SK-N-SH (cell line): ENCODE measurements around the gene MXRA8. TPM values are rescaled to one million over a fixed set of nuclear protein-coding genes. Genes with fewer than 3 reads are reported as not detected.

ENCODE experiments used
- CTCF ChIA-PET: fragments of 300-600, 350-600 bp; formaldehyde crosslinking; extraction: SDS; loops from one replicate; lab custom pipeline; 2021; lab: Yijun Ruan, JAX
- POLR2A ChIA-PET: fragments of 350-600 bp; sonication (Branson Sonifier 250); formaldehyde crosslinking; extraction: SDS; loops from one replicate; lab custom pipeline; 2020; ENCODE audit warnings: antibody characterized with exemption, inconsistent platforms; lab: Yijun Ruan, JAX
- DNase-seq: peaks from one replicate; pipeline ENCODE4 v3.0.0; 2012
- H2AFZ ChIP-seq: fragments of 200-600 bp; sonication (generic); 2 replicates; pipeline ENCODE4 v1.8.1; 2016; ENCODE audit warnings: antibody characterized with exemption, mild to moderate bottlenecking, low read depth
- H3F3A ChIP-seq: fragments of 200-600 bp; sonication (generic); replicated peaks from 2 replicates; pipeline ENCODE3; 2016; ENCODE audit warnings: antibody characterized with exemption, mild to moderate bottlenecking; ENCODE audit not compliant: insufficient read depth
- H3K27ac ChIP-seq, 2 experiments: fragments of 200-500 bp in 1 of 2; fragments of 200-600 bp in 1 of 2; sonication (Bioruptor generic) in 1 of 2; sonication (generic), shearing (Covaris generic) in 1 of 2; 2 replicates each; pipeline versions ENCODE4 v1.5.1 to v1.6.1; 2014 to 2016; ENCODE audit warnings: low read depth in 2 of 2, inconsistent platforms in 1 of 2, low read length in 1 of 2, mild to moderate bottlenecking in 1 of 2, mixed read lengths in 1 of 2
- H3K27me3 ChIP-seq: fragments of 200-600 bp; sonication (generic), shearing (Covaris generic); 2 replicates; pipeline ENCODE4 v1.6.1; 2016; ENCODE audit warnings: mixed run types; ENCODE audit not compliant: insufficient read depth
- H3K36me3 ChIP-seq, 2 experiments: fragments of 200-500 bp in 1 of 2; fragments of 200-600 bp in 1 of 2; sonication (Bioruptor generic) in 1 of 2; sonication (generic) in 1 of 2; replicated peaks in 1 of 2; 2 replicates each; pipeline versions ENCODE3 to v1.5.1; 2014 to 2016; ENCODE audit warnings: low read length in 1 of 2, mild to moderate bottlenecking in 1 of 2; ENCODE audit not compliant: insufficient read depth in 2 of 2, control insufficient read depth in 1 of 2
- H3K4me1 ChIP-seq, 2 experiments: fragments of 200-500 bp in 1 of 2; fragments of 200-600 bp in 1 of 2; sonication (Bioruptor generic) in 1 of 2; sonication (generic), shearing (Covaris generic) in 1 of 2; 2 replicates each; pipeline versions ENCODE4 v1.5.1 to v1.6.1; 2014 to 2016; ENCODE audit warnings: low read depth in 1 of 2, low read length in 1 of 2, mixed run types in 1 of 2; ENCODE audit not compliant: insufficient read depth in 2 of 2, control insufficient read depth in 1 of 2
- H3K4me2 ChIP-seq: fragments of 200-600 bp; sonication (generic), shearing (Covaris generic); 2 replicates; pipeline ENCODE4 v1.6.1; 2017; ENCODE audit warnings: mixed run types
- H3K4me3 ChIP-seq, 2 experiments: fragments of 200-500 bp in 1 of 2; fragments of 200-600 bp in 1 of 2; sonication (Bioruptor generic) in 1 of 2; sonication (generic), shearing (Covaris generic) in 1 of 2; 2 replicates each; pipeline versions ENCODE4 v1.5.1 to v1.8.1; 2014 to 2016; ENCODE audit warnings: low read depth in 2 of 2, inconsistent platforms in 1 of 2, low read length in 1 of 2, mild to moderate bottlenecking in 1 of 2, mixed read lengths in 1 of 2, moderate library complexity in 1 of 2
- H3K79me2 ChIP-seq: fragments of 200-600 bp; sonication (generic); 2 replicates; pipeline ENCODE4 v1.8.1; 2017; ENCODE audit warnings: mild to moderate bottlenecking; ENCODE audit not compliant: insufficient read depth
- H3K9ac ChIP-seq: fragments of 200-600 bp; sonication (generic); 2 replicates; pipeline ENCODE4 v1.6.1; 2017; ENCODE audit warnings: mixed run types
- H3K9me2 ChIP-seq: fragments of 200-600 bp; sonication (generic); 2 replicates; pipeline ENCODE4 v1.6.1; 2017; ENCODE audit warnings: mixed run types
- H3K9me3 ChIP-seq: fragments of 200-600 bp; sonication (generic); 2 replicates; pipeline ENCODE4 v1.6.1; 2017; ENCODE audit warnings: mixed run types, mild to moderate bottlenecking, moderate library complexity
- H4K20me1 ChIP-seq: fragments of 200-600 bp; sonication (generic); 2 replicates; pipeline ENCODE4 v1.6.1; 2017; ENCODE audit warnings: mild to moderate bottlenecking, mixed run types; ENCODE audit not compliant: insufficient read depth
- EP300 ChIP-seq, 2 experiments: IDR thresholded peaks; 2 replicates each; pipeline versions ENCODE4 v1.4.0 to v1.6.1; 2012; ENCODE audit warnings: borderline replicate concordance in 1 of 2, low read depth in 1 of 2, low read length in 1 of 2
- GABPA ChIP-seq: IDR thresholded peaks from 2 replicates; pipeline ENCODE4 v1.4.0; 2012; ENCODE audit warnings: low read depth, mild to moderate bottlenecking
- GATA2 ChIP-seq: sonication (generic); formaldehyde crosslinking; IDR thresholded peaks from 2 replicates; pipeline ENCODE4 v1.5.0; 2020; ENCODE audit warnings: mild to moderate bottlenecking, missing genetic modification reagents
- IRF3 ChIP-seq: fragments of 150-350 bp; IDR thresholded peaks from 2 replicates; pipeline ENCODE4 v1.6.1; 2016; ENCODE audit warnings: mild to moderate bottlenecking, low read depth, low read length
- JUND ChIP-seq: IDR thresholded peaks from 2 replicates; pipeline ENCODE4 v1.4.0; 2012
- NRF1 ChIP-seq: IDR thresholded peaks from 2 replicates; pipeline ENCODE4 v1.6.1; 2012; ENCODE audit warnings: low read depth, mild to moderate bottlenecking, low read length
- RAD21 ChIP-seq: IDR thresholded peaks from 2 replicates; pipeline ENCODE4 v1.6.1; 2012; ENCODE audit warnings: mild to moderate bottlenecking, low read length
- RCOR1 ChIP-seq: fragments of 150-350 bp; IDR thresholded peaks from 2 replicates; pipeline ENCODE4 v1.6.1; 2017; ENCODE audit warnings: antibody characterized with exemption, low read length
- REST ChIP-seq: IDR thresholded peaks from 2 replicates; pipeline ENCODE4 v1.6.1; 2012; ENCODE audit warnings: mild to moderate bottlenecking, low read depth, low read length, moderate library complexity
- RFX5 ChIP-seq: IDR thresholded peaks from 2 replicates; pipeline ENCODE4 v1.6.1; 2012; ENCODE audit warnings: mild to moderate bottlenecking, improper control_type of control experiment, low read length
- SIN3A ChIP-seq: IDR thresholded peaks from 2 replicates; pipeline ENCODE4 v1.6.1; 2012; ENCODE audit warnings: low read depth, mild to moderate bottlenecking, low read length, moderate library complexity, borderline replicate concordance
- TEAD4 ChIP-seq: IDR thresholded peaks from 2 replicates; pipeline ENCODE4 v1.4.0; 2012; ENCODE audit warnings: mild to moderate bottlenecking, borderline replicate concordance; ENCODE audit not compliant: insufficient read depth
- YY1 ChIP-seq: IDR thresholded peaks from 2 replicates; pipeline ENCODE4 v1.4.0; 2012; ENCODE audit warnings: low read depth, mild to moderate bottlenecking
- whole genome bisulfite sequencing: methylation state at CpG from one replicate; pipeline ENCODE4 v1.1.6; 2017; ENCODE audit warnings: low lambda C conversion rate; 5-methylcytosine and 5-hydroxymethylcytosine counted together
- polyA plus RNA-seq, 3 experiments: library from polyadenylated mRNA; depleted of rRNA; stranded (reverse); fragments of >200 nt; gene quantifications; 2 replicates each; pipeline ENCODE4 v1.2.3, GENCODE V29; 2012
- TF ChIP-seq, protein P1 (sequence below): fragments of 150-350 bp; IDR thresholded peaks from 2 replicates; pipeline ENCODE4 v1.6.1; 2017; ENCODE audit warnings: antibody characterized with exemption, low read length, low read depth, borderline replicate concordance
- TF ChIP-seq, protein P2 (sequence below): fragments of 200-600 bp; sonication (generic); IDR thresholded peaks from 2 replicates; pipeline ENCODE4 v1.6.1; 2017; ENCODE audit warnings: antibody characterized with exemption, mild to moderate bottlenecking, moderate library complexity

The MXRA8 gene
- polyA plus RNA-seq, 1 of the 3 experiments (the other 2 are of a cell fraction), result 2.5 TPM

GRCh38 chr1:1346501-1346890 lies 11.9 kb downstream of the MXRA8 start:
- Histone ChIP-seq H2AFZ (no peak overlapping the region), H3K4me2 (peak overlapping the region; percentile 89; the same call in 1 of the 2 replicates), H3K9me3 (no peaks in the 10 kb centered on the region), H3K27ac (no peak overlapping the region), H3K9me2 (no peaks in the 10 kb centered on the region), H3K4me3 (no peak overlapping the region), H3F3A (no peaks in the 10 kb centered on the region), H4K20me1 (peaks cover 45% of the 10 kb centered on the region), H3K4me1 (peaks cover 0 to 22% of the 10 kb centered on the region in 2 experiments; a peak in 1 of 4 replicates), H3K79me2 (peaks cover 47% of the 10 kb centered on the region), H3K36me3 (no peaks in the 10 kb centered on the region), H3K27me3 (no peaks in the 10 kb centered on the region), H3K9ac (no peak overlapping the region)
- POLR2A ChIA-PET, result interaction anchor here (1.1 kb wide), 1 partner anchor 67 kb away, joined by 3 read pairs; no protein-coding TSS in a partner anchor
- CTCF ChIA-PET, result interaction anchor here (1.0 to 4.8 kb wide), 4 partner anchors 8 to 224 kb away, joined by 3 to 34 read pairs (median 7); no protein-coding TSS in a partner anchor
- TF ChIP-seq NRF1 (no peak), TEAD4 (no peak), YY1 (no peak), REST (no peak), RFX5 (no peak), RAD21 (no peak), GATA2 (CRISPR knock-in tag) (no peak), JUND (no peak), GABPA (no peak), IRF3 (no peak), SIN3A (no peak), RCOR1 (no peak), EP300 (IDR thresholded peaks at IDR 0.05; ENCODE audit: borderline replicate concordance in 1 of 2, low read depth in 1 of 2, low read length in 1 of 2) (no peak)
- TF ChIP-seq, protein P1, sequence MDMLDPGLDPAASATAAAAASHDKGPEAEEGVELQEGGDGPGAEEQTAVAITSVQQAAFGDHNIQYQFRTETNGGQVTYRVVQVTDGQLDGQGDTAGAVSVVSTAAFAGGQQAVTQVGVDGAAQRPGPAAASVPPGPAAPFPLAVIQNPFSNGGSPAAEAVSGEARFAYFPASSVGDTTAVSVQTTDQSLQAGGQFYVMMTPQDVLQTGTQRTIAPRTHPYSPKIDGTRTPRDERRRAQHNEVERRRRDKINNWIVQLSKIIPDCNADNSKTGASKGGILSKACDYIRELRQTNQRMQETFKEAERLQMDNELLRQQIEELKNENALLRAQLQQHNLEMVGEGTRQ, result no peak
- TF ChIP-seq, protein P2, sequence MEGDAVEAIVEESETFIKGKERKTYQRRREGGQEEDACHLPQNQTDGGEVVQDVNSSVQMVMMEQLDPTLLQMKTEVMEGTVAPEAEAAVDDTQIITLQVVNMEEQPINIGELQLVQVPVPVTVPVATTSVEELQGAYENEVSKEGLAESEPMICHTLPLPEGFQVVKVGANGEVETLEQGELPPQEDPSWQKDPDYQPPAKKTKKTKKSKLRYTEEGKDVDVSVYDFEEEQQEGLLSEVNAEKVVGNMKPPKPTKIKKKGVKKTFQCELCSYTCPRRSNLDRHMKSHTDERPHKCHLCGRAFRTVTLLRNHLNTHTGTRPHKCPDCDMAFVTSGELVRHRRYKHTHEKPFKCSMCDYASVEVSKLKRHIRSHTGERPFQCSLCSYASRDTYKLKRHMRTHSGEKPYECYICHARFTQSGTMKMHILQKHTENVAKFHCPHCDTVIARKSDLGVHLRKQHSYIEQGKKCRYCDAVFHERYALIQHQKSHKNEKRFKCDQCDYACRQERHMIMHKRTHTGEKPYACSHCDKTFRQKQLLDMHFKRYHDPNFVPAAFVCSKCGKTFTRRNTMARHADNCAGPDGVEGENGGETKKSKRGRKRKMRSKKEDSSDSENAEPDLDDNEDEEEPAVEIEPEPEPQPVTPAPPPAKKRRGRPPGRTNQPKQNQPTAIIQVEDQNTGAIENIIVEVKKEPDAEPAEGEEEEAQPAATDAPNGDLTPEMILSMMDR, result no peak
- DNase-seq, result no peak
- 87% methylated on average over 4 of the region's 10 CpGs for whole genome bisulfite sequencing
